Heart right ventricle (tissue), 16 donors: ENCODE data around the gene EBP. TPM values are rescaled to one million over a fixed set of nuclear protein-coding genes. Genes with fewer than 3 reads are reported as not detected.
A peak's percentile ranks its signal among the peaks of the same experiment; 100 is the strongest.

ENCODE experiments used
- ATAC-seq, 8 donors: fragments of 200-7000 bp; cut with Tn5 transposase; one replicate each; pipeline ENCODE4 v1.9.1; 2020; ENCODE audit warnings: mild to moderate bottlenecking in 8 of 8, moderate library complexity in 8 of 8, moderate number of reproducible peaks in 1 of 8
- DNase-seq, 2 donors: peaks; one replicate each; pipeline ENCODE4 v3.0.0-alpha.2; 2020
- H3K27ac ChIP-seq, 10 donors: fragments of 200-600 bp; sonication (generic) in 2 of 10; one replicate each; pipeline versions ENCODE4 v1.5.0 to v1.8.0; 2020 to 2022; ENCODE audit warnings: mild to moderate bottlenecking in 3 of 10
- H3K27me3 ChIP-seq, 7 donors: fragments of 200-600 bp; one replicate each; pipeline ENCODE4 v1.8.0; 2021 to 2022; ENCODE audit warnings: mild to moderate bottlenecking in 2 of 7
- H3K36me3 ChIP-seq, 9 donors: fragments of 200-600 bp; sonication (generic) in 1 of 9; one replicate each; pipeline versions ENCODE4 v1.5.0 to v1.8.0; 2020 to 2022; ENCODE audit warnings: mild to moderate bottlenecking in 2 of 9
- H3K4me1 ChIP-seq, 9 donors: fragments of 200-600 bp; sonication (generic) in 1 of 9; one replicate each; pipeline versions ENCODE4 v1.5.0 to v1.8.0; 2020 to 2022; ENCODE audit warnings: mild to moderate bottlenecking in 4 of 9
- H3K4me3 ChIP-seq, 10 donors: fragments of 200-600 bp; sonication (generic) in 2 of 10; one replicate each; pipeline versions ENCODE4 v1.5.0 to v1.8.0; 2020 to 2022; ENCODE audit warnings: mild to moderate bottlenecking in 7 of 10, moderate library complexity in 2 of 10
- H3K9me3 ChIP-seq, 11 donors: fragments of 200-600 bp in 10 of 11; sonication (generic) in 2 of 11; one replicate each; pipeline versions ENCODE4 v1.5.0 to v1.8.0; 2013 to 2022; ENCODE audit warnings: mild to moderate bottlenecking in 2 of 11, control low read depth in 1 of 11, moderate library complexity in 1 of 11
- CTCF ChIP-seq, 9 donors: fragments of 200-600 bp; sonication (generic) in 2 of 9; IDR thresholded peaks; one replicate each; pipeline versions ENCODE4 v1.5.0 to v1.8.0; 2021 to 2022; ENCODE audit warnings: antibody characterized with exemption in 9 of 9, mild to moderate bottlenecking in 5 of 9, moderate library complexity in 1 of 9
- WGBS, 2 donors: extraction: QIAGEN DNeasy Blood & Tissue Kit; methylation state at CpG; one replicate each; pipeline ENCODE4 v1.1.7; 2013; ENCODE audit warnings: inconsistent platforms in 1 of 2; 5-methylcytosine and 5-hydroxymethylcytosine counted together
- intact Hi-C, 10 donors: fragments of 100-400 bp; cut with DNase I; formaldehyde crosslinking; loops; one replicate each; pipeline versions ENCODE4 v1.11.1 to v1.14.2; 2022
- polyA plus RNA-seq, 2 donors: library from polyadenylated mRNA; stranded (reverse); fragments of 200-250 nt; gene quantifications; one replicate each; pipeline ENCODE4 v1.2.3, GENCODE V29; 2013
- total RNA-seq, 10 donors: library from RNA; stranded (reverse); fragmentation: NEBNext Ultra II Directional in 3 of 10; extraction: Animal tissue kit (Norgen Biotek cat#: 25700) in 3 of 10; gene quantifications; one replicate each; pipeline versions ENCODE4 v1.2.1 to v1.2.4, GENCODE V29; 2021 to 2023
- donor health status: Arrhythmogenic right ventricular cardiomyopathy.
- donor health status: ischemic (EF 13 %, LVEDD 7.1; RV severe dilation, severe dysfunction).
- donor health status: healthy with polysubstance abuse.
- donor health status: DM: no; HTN: yes; CAD: no.
- donor health status: DM: no; HTN: no; CAD: no.
- donor health status: ischemic (EF 25% LVEDD 6.9; RV normal size, moderate dysfunction).
- donor health status: ischemic (EF 25% LVEDD 5.7; RV mildly dilated, moderate dysfunction).
- donor health status: healthy.
- donor health status: DM: yes; HTN: yes; CAD: no.
- donor health status: Ischemic cardiomyopathy.
- donor health status: ischemic (EF 35%, LVEDD 5.7; RV mildly dilated, moderate dysfunction).
- donor health status: nonischemic (EF 11% LVEDD 7.7; RV severe dilation, severe dysfunction).
- donor health status: DM: yes; HTN: yes; CAD: no.
- donor health status: PGD.
- donor health status: ischemic (EF 29% LVEDD 5.4; RV normal size, mild dysfunction).
- donor health status: nonischemic (EF 23%, LVEDD 6.1; RV moderate dilation, normal function).

The EBP gene
- total and polyA plus RNA-seq, 12 donors = 35.1 to 128 (median 55.9) TPM

- intact Hi-C loops = no loop called here
- WGBS, 2 donors = 89 to 95% methylated on average over 3 of the region's 3 CpGs
Measured at GRCh38 chrX:48530736-48531135, 9.1 kb downstream of the EBP start.

DNA sequence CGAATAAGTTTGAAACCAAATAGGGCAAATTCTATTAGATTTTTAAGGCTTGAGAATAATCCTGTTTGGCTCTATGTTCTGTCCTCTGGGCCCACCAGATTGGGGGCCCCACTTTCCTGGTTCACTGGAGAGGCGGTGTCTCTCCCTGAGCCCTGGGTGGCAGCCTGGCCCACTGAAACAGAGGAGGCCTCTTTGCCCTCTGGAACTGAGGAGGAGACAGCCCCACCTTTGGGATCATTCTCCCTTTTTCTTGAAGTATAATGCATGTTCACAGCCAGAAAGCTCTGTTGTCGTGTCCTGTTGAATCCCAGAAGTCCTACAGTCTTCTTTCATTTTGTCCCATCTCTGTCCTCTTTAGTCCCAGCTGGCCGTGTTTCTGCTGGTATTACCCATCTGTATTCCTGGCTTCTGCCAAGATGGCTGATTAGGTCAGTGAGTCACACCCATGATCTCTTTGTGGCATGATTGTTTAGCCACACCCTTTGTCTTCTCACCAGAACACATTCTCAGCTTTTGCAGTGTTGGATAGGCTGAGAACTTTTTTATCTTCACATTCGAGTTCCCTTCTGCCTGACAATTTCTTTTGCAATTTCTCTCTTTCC lies 9.9 kb downstream of the EBP start:
- peak overlapping the region in 9 of 10 donors; percentile 11 to 64 (median 54) for H3K27ac ChIP-seq
- no peak for DNase-seq
- H3K4me3 ChIP-seq = no peak overlapping the region
- ATAC-seq = peak in 4 of 8 donors; percentile 26 to 81 (median 74)
- no peaks in the 10 kb centered on the region for H3K9me3 ChIP-seq
- 58 to 65% methylated on average over 5 of the region's 5 CpGs for WGBS, 2 donors
- intact Hi-C loops = no loop called here
- peaks cover 0 to 3% (median 0%) of the 10 kb centered on the region in 9 donors for H3K4me1 ChIP-seq
- no peaks in the 10 kb centered on the region for H3K27me3 ChIP-seq
- no peak for TF ChIP-seq CTCF (IDR thresholded peaks at IDR 0.05)
- peaks cover 0 to 23% (median 0%) of the 10 kb centered on the region in 9 donors for H3K36me3 ChIP-seq

More at GRCh38 chrX:48530736-48531135, 9.1 kb downstream of the EBP start:
- peaks cover 0 to 27% (median 0%) of the 10 kb centered on the region in 9 donors for H3K36me3 ChIP-seq
- H3K9me3 ChIP-seq = no peaks in the 10 kb centered on the region
- peak overlapping the region in 1 of 10 donors; percentile 54 for H3K27ac ChIP-seq
- peaks cover 0 to 3% (median 0%) of the 10 kb centered on the region in 9 donors for H3K4me1 ChIP-seq
- no peak overlapping the region for H3K4me3 ChIP-seq
- ATAC-seq = no peak
- TF ChIP-seq CTCF (IDR thresholded peaks at IDR 0.05) = no peak
- no peak for DNase-seq
- H3K27me3 ChIP-seq = no peaks in the 10 kb centered on the region

DNA sequence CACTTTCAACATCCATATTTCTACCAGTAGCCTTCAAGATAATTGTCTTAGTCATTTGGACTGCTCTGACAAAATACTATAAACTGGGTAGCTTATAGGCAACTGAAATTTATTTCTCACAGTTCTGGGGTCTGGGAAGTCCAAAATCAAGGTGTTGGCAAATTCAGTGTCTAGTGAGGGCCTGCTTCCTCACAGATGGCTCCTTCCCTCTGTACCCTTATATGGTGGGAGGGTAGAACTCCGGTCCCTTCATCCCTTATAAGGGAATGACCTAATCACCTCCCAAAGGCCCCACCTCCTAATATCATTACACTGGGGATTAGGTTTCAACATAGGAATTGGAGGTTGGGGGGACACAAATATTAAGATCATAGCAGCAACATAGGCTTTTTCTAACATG lies 10.6 kb downstream of the EBP start:
- ATAC-seq (no peak), DNase-seq (no peak)
- peak overlapping the region in 9 of 10 donors; percentile 11 to 64 (median 47) for H3K27ac ChIP-seq
- intact Hi-C loops = no loop called here
- no peak for TF ChIP-seq CTCF (IDR thresholded peaks at IDR 0.05)
- WGBS, 2 donors = 58 to 89% methylated on average over 1 of the region's 1 CpG
- H3K9me3 ChIP-seq = no peaks in the 10 kb centered on the region
- H3K4me3 ChIP-seq = no peak overlapping the region
- H3K36me3 ChIP-seq = peaks cover 0 to 16% (median 0%) of the 10 kb centered on the region in 9 donors
- no peaks in the 10 kb centered on the region for H3K27me3 ChIP-seq
- peaks cover 0 to 3% (median 0%) of the 10 kb centered on the region in 9 donors for H3K4me1 ChIP-seq

- Histone ChIP-seq H3K27me3 (no peaks in the 10 kb centered on the region), H3K4me1 (peaks cover 0 to 3% (median 0%) of the 10 kb centered on the region in 9 donors), H3K27ac (no peak overlapping the region), H3K4me3 (no peak overlapping the region), H3K36me3 (peaks cover 0 to 7% (median 0%) of the 10 kb centered on the region in 9 donors), H3K9me3 (no peaks in the 10 kb centered on the region)
- no peak for ATAC-seq
- intact Hi-C loops = no loop called here
- WGBS, 2 donors = 94 to 96% methylated on average over 3 of the region's 3 CpGs
- no peak for DNase-seq
- no peak for TF ChIP-seq CTCF (IDR thresholded peaks at IDR 0.05)
Measured at GRCh38 chrX:48533165-48533564, 11.6 kb downstream of the EBP start.
